ENCODE results near the gene OSBPL1A.

- TF ChIP-seq YY1 (IDR thresholded peaks at IDR 0.05; ENCODE audit: insufficient read depth, insufficient read length) (no peak), ZNF274 (IDR thresholded peaks at IDR 0.05; ENCODE audit: low read depth, low read length) (no peak)
Measured at GRCh38 chr18:24239341-24239740, 158.3 kb downstream of the OSBPL1A start.
